Ramos (cell line): ENCODE results near the gene ADH7.

Source experiments
- in situ Hi-C: fragments of 300-500 bp; cut with MboI; formaldehyde crosslinking; loops from one replicate; pipeline ENCODE4 v1.14.3; 2022; ENCODE audit warnings: low sequenced_read_pairs; ENCODE audit not compliant: unreplicated experiment

The ADH7 gene

GRCh38 chr4:99430106-99430505, 5.0 kb downstream of the ADH7 start:
- in situ Hi-C loops: no loop called here

GRCh38 chr4:99417125-99417524, 18.0 kb downstream of the ADH7 start:
- in situ Hi-C loops: loop anchor here (25.0 kb wide), 2 partner anchors 305 to 455 kb away; no protein-coding TSS in a partner anchor

- in situ Hi-C loops: loop anchor here (25.0 kb wide), 2 partner anchors 303 to 453 kb away; no protein-coding TSS in a partner anchor
Measured at GRCh38 chr4:99415762-99416161, 19.4 kb downstream of the ADH7 start.

GRCh38 chr4:99414902-99415301, 20.2 kb downstream of the ADH7 start:
- in situ Hi-C loops: loop anchor here (25.0 kb wide), 2 partner anchors 303 to 453 kb away; no protein-coding TSS in a partner anchor

GRCh38 chr4:99414401-99414800, 20.7 kb downstream of the ADH7 start:
- in situ Hi-C loops: loop anchor here (25.0 kb wide), 2 partner anchors 302 to 452 kb away; no protein-coding TSS in a partner anchor

- in situ Hi-C loops: loop anchor here (25.0 kb wide), 2 partner anchors 301 to 451 kb away; no protein-coding TSS in a partner anchor
Measured at GRCh38 chr4:99413140-99413539, 22.0 kb downstream of the ADH7 start.

- in situ Hi-C loops: loop anchor here (25.0 kb wide), 2 partner anchors 299 to 449 kb away; no protein-coding TSS in a partner anchor
Measured at GRCh38 chr4:99411041-99411440, 24.1 kb downstream of the ADH7 start.

- in situ Hi-C loops: loop anchor here (25.0 kb wide), 2 partner anchors 298 to 448 kb away; no protein-coding TSS in a partner anchor
Measured at GRCh38 chr4:99410075-99410474, 25.1 kb downstream of the ADH7 start.

GRCh38 chr4:99408346-99408745, 26.8 kb downstream of the ADH7 start:
- in situ Hi-C loops: loop anchor here (25.0 kb wide), 2 partner anchors 296 to 446 kb away; no protein-coding TSS in a partner anchor

GRCh38 chr4:99405433-99406115, 29.6 kb downstream of the ADH7 start:
- in situ Hi-C loops: loop anchor here (25.0 kb wide), 2 partner anchors 293 to 443 kb away; no protein-coding TSS in a partner anchor

- in situ Hi-C loops: loop anchor here (25.0 kb wide), 2 partner anchors 292 to 442 kb away; no protein-coding TSS in a partner anchor
Measured at GRCh38 chr4:99404595-99405287, 30.4 kb downstream of the ADH7 start.

- in situ Hi-C loops: loop anchor here (25.0 kb wide), 2 partner anchors 291 to 441 kb away; no protein-coding TSS in a partner anchor
Measured at GRCh38 chr4:99403380-99404184, 31.6 kb downstream of the ADH7 start.

GRCh38 chr4:99402765-99403164, 32.4 kb downstream of the ADH7 start:
- in situ Hi-C loops: loop anchor here (25.0 kb wide), 2 partner anchors 290 to 440 kb away; no protein-coding TSS in a partner anchor

GRCh38 chr4:99400831-99401230, 34.3 kb downstream of the ADH7 start:
- in situ Hi-C loops: loop anchor here (25.0 kb wide), 2 partner anchors 289 to 439 kb away; no protein-coding TSS in a partner anchor

GRCh38 chr4:99399017-99399416, 36.1 kb downstream of the ADH7 start:
- in situ Hi-C loops: no loop called here

GRCh38 chr4:99395595-99396364, 39.4 kb downstream of the ADH7 start:
- in situ Hi-C loops: no loop called here

GRCh38 chr4:99394896-99395295, 40.2 kb downstream of the ADH7 start:
- in situ Hi-C loops: no loop called here

GRCh38 chr4:99390055-99390454, 45.1 kb downstream of the ADH7 start:
- in situ Hi-C loops: no loop called here

GRCh38 chr4:99389606-99390005, 45.5 kb downstream of the ADH7 start:
- in situ Hi-C loops: no loop called here
